IMR-90 (cell line): ENCODE data around the gene THSD8.

Experiments
- CEBPB ChIP-seq: IDR thresholded peaks from 2 replicates; pipeline ENCODE4 v1.6.1; 2012; ENCODE audit warnings: low read depth, low read length, improper control_type of control experiment
- FOS ChIP-seq: fragments of 150-350 bp; IDR thresholded peaks from 2 replicates; pipeline ENCODE4 v1.6.1; 2016; ENCODE audit warnings: low read depth, low read length
- MXI1 ChIP-seq: IDR thresholded peaks from 2 replicates; pipeline ENCODE4 v1.6.1; 2012; ENCODE audit warnings: low read depth, mild to moderate bottlenecking, low read length, moderate library complexity, borderline replicate concordance
- POLR2A ChIP-seq: IDR thresholded peaks from 2 replicates; pipeline ENCODE4 v1.6.1; 2012; ENCODE audit warnings: mild to moderate bottlenecking, low read depth, low read length
- RAD21 ChIP-seq: IDR thresholded peaks from 2 replicates; pipeline ENCODE4 v1.6.1; 2012; ENCODE audit warnings: low read length, improper control_type of control experiment
- RCOR1 ChIP-seq: IDR thresholded peaks from 2 replicates; pipeline ENCODE4 v1.6.1; 2012; ENCODE audit warnings: mild to moderate bottlenecking, low read length, improper control_type of control experiment; ENCODE audit not compliant: insufficient replicate concordance
- RFX5 ChIP-seq: IDR thresholded peaks from 2 replicates; pipeline ENCODE4 v1.8.0; 2012; ENCODE audit warnings: low read depth, mild to moderate bottlenecking, low read length, moderate library complexity
- TF ChIP-seq, protein P1 (sequence below): conservative IDR thresholded peaks from 2 replicates; pipeline ENCODE4 v1.5.1; 2012; ENCODE audit warnings: mild to moderate bottlenecking, low read depth, low read length, improper control_type of control experiment
- TF ChIP-seq, protein P2 (sequence below): fragments of 150-350 bp; IDR thresholded peaks from 2 replicates; pipeline ENCODE4 v1.6.1; 2017; ENCODE audit warnings: mild to moderate bottlenecking, antibody characterized with exemption, low read length, low read depth
- TF ChIP-seq, protein P3 (sequence below): fragments of 150-350 bp; IDR thresholded peaks from 2 replicates; pipeline ENCODE4 v1.6.1; 2016; ENCODE audit warnings: low read depth, mild to moderate bottlenecking, low read length, moderate library complexity, borderline replicate concordance

DNA sequence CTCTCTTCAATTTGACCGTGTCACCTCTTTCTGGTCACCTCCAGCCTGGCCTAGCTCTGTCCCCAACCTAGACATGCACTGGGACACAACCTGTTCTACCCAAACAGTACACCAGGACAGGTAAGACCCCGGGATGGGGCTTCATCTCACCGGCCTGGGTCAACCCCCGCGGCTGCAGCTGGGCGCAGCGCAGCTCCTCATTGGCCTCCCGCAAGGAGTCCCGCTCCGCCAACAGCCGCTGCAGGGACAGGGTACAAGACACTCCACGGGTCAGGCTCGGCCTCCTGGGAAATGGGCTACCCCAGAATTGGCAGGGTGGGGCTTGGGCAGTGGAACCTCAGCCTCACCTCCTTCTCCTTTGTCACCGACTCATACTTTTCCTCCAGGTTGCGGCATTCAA lies 34.2 kb upstream of the THSD8 start:
- TF ChIP-seq MXI1, result no peak
- TF ChIP-seq, protein P1, sequence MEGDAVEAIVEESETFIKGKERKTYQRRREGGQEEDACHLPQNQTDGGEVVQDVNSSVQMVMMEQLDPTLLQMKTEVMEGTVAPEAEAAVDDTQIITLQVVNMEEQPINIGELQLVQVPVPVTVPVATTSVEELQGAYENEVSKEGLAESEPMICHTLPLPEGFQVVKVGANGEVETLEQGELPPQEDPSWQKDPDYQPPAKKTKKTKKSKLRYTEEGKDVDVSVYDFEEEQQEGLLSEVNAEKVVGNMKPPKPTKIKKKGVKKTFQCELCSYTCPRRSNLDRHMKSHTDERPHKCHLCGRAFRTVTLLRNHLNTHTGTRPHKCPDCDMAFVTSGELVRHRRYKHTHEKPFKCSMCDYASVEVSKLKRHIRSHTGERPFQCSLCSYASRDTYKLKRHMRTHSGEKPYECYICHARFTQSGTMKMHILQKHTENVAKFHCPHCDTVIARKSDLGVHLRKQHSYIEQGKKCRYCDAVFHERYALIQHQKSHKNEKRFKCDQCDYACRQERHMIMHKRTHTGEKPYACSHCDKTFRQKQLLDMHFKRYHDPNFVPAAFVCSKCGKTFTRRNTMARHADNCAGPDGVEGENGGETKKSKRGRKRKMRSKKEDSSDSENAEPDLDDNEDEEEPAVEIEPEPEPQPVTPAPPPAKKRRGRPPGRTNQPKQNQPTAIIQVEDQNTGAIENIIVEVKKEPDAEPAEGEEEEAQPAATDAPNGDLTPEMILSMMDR, result no peak
- TF ChIP-seq, protein P2, sequence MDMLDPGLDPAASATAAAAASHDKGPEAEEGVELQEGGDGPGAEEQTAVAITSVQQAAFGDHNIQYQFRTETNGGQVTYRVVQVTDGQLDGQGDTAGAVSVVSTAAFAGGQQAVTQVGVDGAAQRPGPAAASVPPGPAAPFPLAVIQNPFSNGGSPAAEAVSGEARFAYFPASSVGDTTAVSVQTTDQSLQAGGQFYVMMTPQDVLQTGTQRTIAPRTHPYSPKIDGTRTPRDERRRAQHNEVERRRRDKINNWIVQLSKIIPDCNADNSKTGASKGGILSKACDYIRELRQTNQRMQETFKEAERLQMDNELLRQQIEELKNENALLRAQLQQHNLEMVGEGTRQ, result no peak
- no peak for TF ChIP-seq CEBPB
- no peak for TF ChIP-seq FOS
- no peak for TF ChIP-seq RCOR1
- no peak for TF ChIP-seq POLR2A
- no peak for TF ChIP-seq RAD21
- TF ChIP-seq, protein P3, sequence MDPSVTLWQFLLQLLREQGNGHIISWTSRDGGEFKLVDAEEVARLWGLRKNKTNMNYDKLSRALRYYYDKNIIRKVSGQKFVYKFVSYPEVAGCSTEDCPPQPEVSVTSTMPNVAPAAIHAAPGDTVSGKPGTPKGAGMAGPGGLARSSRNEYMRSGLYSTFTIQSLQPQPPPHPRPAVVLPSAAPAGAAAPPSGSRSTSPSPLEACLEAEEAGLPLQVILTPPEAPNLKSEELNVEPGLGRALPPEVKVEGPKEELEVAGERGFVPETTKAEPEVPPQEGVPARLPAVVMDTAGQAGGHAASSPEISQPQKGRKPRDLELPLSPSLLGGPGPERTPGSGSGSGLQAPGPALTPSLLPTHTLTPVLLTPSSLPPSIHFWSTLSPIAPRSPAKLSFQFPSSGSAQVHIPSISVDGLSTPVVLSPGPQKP, result no peak
- TF ChIP-seq RFX5, result no peak
